ENCODE measurements around the gene CAMTA1. TPM values are rescaled to one million over a fixed set of nuclear protein-coding genes. Genes with fewer than 3 reads are reported as not detected.

Gene CAMTA1
- polyA plus RNA-seq, 1 of the 3 experiments (the other 2 are of a cell fraction) = 63.1 TPM

GRCh38 chr1:7666249-7666648 lies 881.0 kb downstream of the CAMTA1 start:
- Histone ChIP-seq H3K4me1 (ENCODE audit: control insufficient read depth in 1 of 2, insufficient read depth in 2 of 2, low read depth in 1 of 2, low read length in 1 of 2) (peaks cover 5 to 48% of the 10 kb centered on the region in 2 experiments; a peak in 3 of 4 replicates), H3K4me3 (ENCODE audit: low read depth in 2 of 2, low read length in 1 of 2) (no peak overlapping the region), H3F3A (replicated peaks; ENCODE audit: insufficient read depth) (no peaks in the 10 kb centered on the region), H2AFZ (ENCODE audit: low read depth) (no peak overlapping the region), H3K9ac (no peak overlapping the region), H3K27me3 (ENCODE audit: insufficient read depth) (no peaks in the 10 kb centered on the region), H3K27ac (ENCODE audit: low read depth in 2 of 2, low read length in 1 of 2) (no peak overlapping the region), H3K9me3 (no peaks in the 10 kb centered on the region), H3K36me3 (replicated peaks in 1 of 2; ENCODE audit: control insufficient read depth in 1 of 2, insufficient read depth in 2 of 2, low read length in 1 of 2) (no peaks in the 10 kb centered on the region), H3K79me2 (ENCODE audit: insufficient read depth) (no peaks in the 10 kb centered on the region), H3K9me2 (no peaks in the 10 kb centered on the region), H4K20me1 (ENCODE audit: insufficient read depth) (no peaks in the 10 kb centered on the region), H3K4me2 (no peak overlapping the region)
- TF ChIP-seq MEF2A (IDR thresholded peaks at IDR 0.05; ENCODE audit: borderline replicate concordance, low read depth) (no peak), JUND (IDR thresholded peaks at IDR 0.05) (no peak), FOSL2 (IDR thresholded peaks at IDR 0.05; ENCODE audit: borderline replicate concordance, low read depth) (no peak), CHD2 (IDR thresholded peaks at IDR 0.05; ENCODE audit: low read length, partially characterized antibody) (no peak), FOXJ3 (CRISPR knock-in tag; IDR thresholded peaks at IDR 0.05) (no peak), SMC3 (IDR thresholded peaks at IDR 0.05; ENCODE audit: low read depth, low read length) (no peak), ELF1 (IDR thresholded peaks at IDR 0.05) (no peak), POLR2AphosphoS5 (IDR thresholded peaks at IDR 0.05; ENCODE audit: low read depth, low read length) (no peak), FOXM1 (IDR thresholded peaks at IDR 0.05; ENCODE audit: low read depth) (no peak), EZH2phosphoT487 (IDR thresholded peaks at IDR 0.05; ENCODE audit: borderline replicate concordance, low read depth) (no peak), TEAD4 (IDR thresholded peaks at IDR 0.05; ENCODE audit: borderline replicate concordance, insufficient read depth) (no peak), PBX3 (IDR thresholded peaks at IDR 0.05) (no peak), RAD21 (IDR thresholded peaks at IDR 0.05; ENCODE audit: low read length) (no peak), RFX5 (IDR thresholded peaks at IDR 0.05; ENCODE audit: low read length) (no peak), TAF1 (IDR thresholded peaks at IDR 0.05; ENCODE audit: borderline replicate concordance, low read depth, low read length) (no peak), RCOR1 (IDR thresholded peaks at IDR 0.05; ENCODE audit: low read length) (no peak), YY1 (IDR thresholded peaks at IDR 0.05; ENCODE audit: low read depth) (no peak), REST (IDR thresholded peaks at IDR 0.05; ENCODE audit: low read depth, low read length) (no peak), MAX (IDR thresholded peaks at IDR 0.05; ENCODE audit: low read depth) (no peak)
- CTCF ChIA-PET = interaction anchor here (1.4 to 22.6 kb wide), 9 partner anchors 7 to 309 kb away, joined by 3 to 739 read pairs (median 28); partner anchors contain the start of genes PER3 and VAMP3
- no peak for DNase-seq
- WGBS (ENCODE audit: low lambda C conversion rate) = 70% methylated on average over 6 of the region's 6 CpGs
- POLR2A ChIA-PET = interaction anchor here (5.6 kb wide), 1 partner anchor 85 kb away, joined by 66 read pairs; no protein-coding TSS in a partner anchor
